ENCODE results near the gene NINL.
"Not testable (repeated sequence)": the region's sequence is repeated elsewhere in the genome, so short reads cannot be mapped to it uniquely, and the experiment has no call there.

Gene NINL

GRCh38 chr20:25592135-25592852, 7.0 kb upstream of the NINL start:
- DNase-seq (ENCODE audit: low spot score): no peak

GRCh38 chr20:25590778-25591177, 5.4 kb upstream of the NINL start:
- not testable (repeated sequence) for DNase-seq (ENCODE audit: low spot score)

GRCh38 chr20:25588491-25588890, 3.2 kb upstream of the NINL start:
- no peak for DNase-seq (ENCODE audit: low spot score)

GRCh38 chr20:25587536-25587935, 2.2 kb upstream of the NINL start:
- DNase-seq (ENCODE audit: low spot score): no peak

- no peak for DNase-seq (ENCODE audit: low spot score)
Observed at GRCh38 chr20:25586877-25587276, 1.5 kb upstream of the NINL start.

GRCh38 chr20:25583607-25584006, 1.7 kb downstream of the NINL start:
- not testable (repeated sequence) for DNase-seq (ENCODE audit: low spot score)

GRCh38 chr20:25580711-25581110, 4.6 kb downstream of the NINL start:
- DNase-seq (ENCODE audit: low spot score): no peak

- no peak for DNase-seq (ENCODE audit: low spot score)
Observed at GRCh38 chr20:25579081-25579770, 6.1 kb downstream of the NINL start.

- DNase-seq (ENCODE audit: low spot score): no peak
Observed at GRCh38 chr20:25576783-25577530, 8.4 kb downstream of the NINL start.

- peak; percentile 47 for DNase-seq (ENCODE audit: low spot score)
Observed at GRCh38 chr20:25574411-25574810, 10.9 kb downstream of the NINL start.

GRCh38 chr20:25573288-25574251, 11.8 kb downstream of the NINL start:
- DNase-seq (ENCODE audit: low spot score): no peak

- no peak for DNase-seq (ENCODE audit: low spot score)
Observed at GRCh38 chr20:25571817-25572216, 13.5 kb downstream of the NINL start.

- DNase-seq (ENCODE audit: low spot score): no peak
Observed at GRCh38 chr20:25571240-25571639, 14.1 kb downstream of the NINL start.

- DNase-seq (ENCODE audit: low spot score): no peak
Observed at GRCh38 chr20:25570148-25570530, 15.2 kb downstream of the NINL start.

- DNase-seq (ENCODE audit: low spot score): no peak
Observed at GRCh38 chr20:25567286-25567685, 18.0 kb downstream of the NINL start.

- no peak for DNase-seq (ENCODE audit: low spot score)
Observed at GRCh38 chr20:25566821-25567220, 18.5 kb downstream of the NINL start.

GRCh38 chr20:25565578-25566157, 19.7 kb downstream of the NINL start:
- DNase-seq (ENCODE audit: low spot score): no peak

GRCh38 chr20:25563876-25564275, 21.5 kb downstream of the NINL start:
- DNase-seq (ENCODE audit: low spot score): no peak

GRCh38 chr20:25563362-25563761, 22.0 kb downstream of the NINL start:
- no peak for DNase-seq (ENCODE audit: low spot score)

- DNase-seq (ENCODE audit: low spot score): not testable (repeated sequence)
Observed at GRCh38 chr20:25561771-25562170, 23.6 kb downstream of the NINL start.

- DNase-seq (ENCODE audit: low spot score): no peak
Observed at GRCh38 chr20:25553819-25554296, 31.5 kb downstream of the NINL start.
